K562 (cell line): ENCODE measurements around the gene KAZALD1. TPM values are rescaled to one million over a fixed set of nuclear protein-coding genes. Genes with fewer than 3 reads are reported as not detected.
A peak's percentile ranks its signal among the peaks of the same experiment; 100 is the strongest.

ENCODE experiments used
- ADNP ChIP-seq: fragments of 200-800 bp; sonication (Bioruptor generic); IDR thresholded peaks from 2 replicates; pipeline ENCODE4 v1.6.1; 2016; ENCODE audit warnings: missing genetic modification characterization, missing compliant biosample characterization
- CHD1 ChIP-seq: fragments of 200-600 bp; sonication (generic); IDR thresholded peaks from one replicate; pipeline ENCODE4 v1.6.1; 2012; ENCODE audit warnings: mild to moderate bottlenecking, moderate library complexity, low read length, inconsistent platforms
- ERF ChIP-seq: fragments of 450-650 bp; formaldehyde crosslinking; IDR thresholded peaks from 2 replicates; pipeline ENCODE4 v1.4.0; 2020; ENCODE audit warnings: mild to moderate bottlenecking, mixed read lengths
- FOXJ2 ChIP-seq: fragments of 200-800 bp; sonication (Bioruptor generic); IDR thresholded peaks from 2 replicates; pipeline ENCODE4 v1.6.1; 2016; ENCODE audit warnings: missing genetic modification characterization, missing compliant biosample characterization
- FOXP1 ChIP-seq: sonication (generic); formaldehyde crosslinking; IDR thresholded peaks from 2 replicates; pipeline ENCODE4 v1.8.0; 2022; ENCODE audit warnings: mild to moderate bottlenecking, missing genetic modification reagents
- KDM5B ChIP-seq: fragments of 200-600 bp; sonication (generic); IDR thresholded peaks from 2 replicates; pipeline ENCODE4 v1.6.1; 2012; ENCODE audit warnings: low read depth, mild to moderate bottlenecking, moderate library complexity, low read length, control low read depth, inconsistent platforms; ENCODE audit not compliant: insufficient replicate concordance
- MAFF ChIP-seq: IDR thresholded peaks from 2 replicates; pipeline ENCODE4 v1.6.1; 2012; ENCODE audit warnings: low read length, improper control_type of control experiment
- SETDB1 ChIP-seq: IDR thresholded peaks from one replicate; pipeline ENCODE4 v1.6.1; 2012; ENCODE audit warnings: low read length, control low read depth, inconsistent platforms
- SMAD1 ChIP-seq: fragments of 150-350 bp; IDR thresholded peaks from 2 replicates; pipeline ENCODE4 v1.6.1; 2014; ENCODE audit warnings: low read length, low read depth; ENCODE audit not compliant: partially characterized antibody
- SMC3 ChIP-seq: conservative IDR thresholded peaks from 2 replicates; pipeline ENCODE4 v1.6.1; 2011; ENCODE audit warnings: low read depth, low read length, improper control_type of control experiment; ENCODE audit not compliant: insufficient read depth
- SREBF2 ChIP-seq: sonication (generic); formaldehyde crosslinking; IDR thresholded peaks from 2 replicates; pipeline ENCODE4 v1.4.0; 2020; ENCODE audit warnings: mild to moderate bottlenecking, missing genetic modification reagents
- TFAM ChIP-seq: fragments of 250-450 bp; sonication (Bioruptor Pico); conservative IDR thresholded peaks from 2 replicates; pipeline ENCODE4 v1.5.0; 2021; ENCODE audit warnings: mild to moderate bottlenecking, moderate library complexity
- ZNF57 ChIP-seq: fragments of 450-650 bp; formaldehyde crosslinking; IDR thresholded peaks from 2 replicates; pipeline ENCODE4 v1.4.0; 2020; ENCODE audit warnings: mild to moderate bottlenecking, moderate library complexity
- polyA plus RNA-seq, 8 experiments: library from polyadenylated mRNA; depleted of rRNA in 4 of 8; stranded (reverse) in 5 of 8; unstranded in 3 of 8; fragments of >200 nt; fragmentation: Nextera tagmentation in 2 of 8; fragmentation: Illumina TruSeq in 1 of 8; extraction: Ambion mirVana in 2 of 8; extraction: Trizol in 1 of 8; gene quantifications; 2 replicates each; pipeline versions ENCODE4 v1.2.1 to v1.2.3, GENCODE V29; 2011 to 2014; ENCODE audit warnings: inconsistent platforms in 1 of 8, missing spikeins in 1 of 8
- total RNA-seq, 7 experiments: library from RNA; depleted of rRNA in 6 of 7; stranded (reverse); fragments of >200 nt in 6 of 7; fragmentation: Illumina TruSeq in 2 of 7; extraction: Trizol in 2 of 7; gene quantifications; 2 replicates each; pipeline versions ENCODE4 v1.2.1 to v1.2.3, GENCODE V29; 2011 to 2021; ENCODE audit warnings: low replicate concordance in 1 of 7
- TF ChIP-seq, protein P1 (sequence below): fragments of 250-450 bp; sonication (Bioruptor Pico); IDR thresholded peaks from 2 replicates; pipeline ENCODE4 v1.9.0; 2021; ENCODE audit warnings: mild to moderate bottlenecking, inconsistent platforms
- TF ChIP-seq, protein P2 (sequence below): fragments of 250-450 bp; sonication (Bioruptor Pico); IDR thresholded peaks from 2 replicates; pipeline ENCODE4 v1.6.1; 2021; ENCODE audit warnings: mild to moderate bottlenecking
- TF ChIP-seq, protein P3 (sequence below): fragments of 450-650 bp; IDR thresholded peaks from 2 replicates; pipeline ENCODE4 v1.6.1; 2016; ENCODE audit warnings: antibody characterized with exemption
- TF ChIP-seq, protein P4 (sequence below): IDR thresholded peaks from 3 replicates; pipeline ENCODE4 v1.6.1; 2011; ENCODE audit warnings: borderline replicate concordance, mild to moderate bottlenecking, moderate library complexity; ENCODE audit not compliant: insufficient read length; ENCODE audit errors: extremely low read depth
- TF ChIP-seq, protein P5 (sequence below): fragments of 450-650 bp; IDR thresholded peaks from 2 replicates; pipeline ENCODE4 v1.6.1; 2016; ENCODE audit warnings: low read depth, mild to moderate bottlenecking, moderate library complexity
- TF ChIP-seq, protein P6 (sequence below): sonication (generic); formaldehyde crosslinking; IDR thresholded peaks from 2 replicates; pipeline ENCODE4 v1.8.1; 2023; ENCODE audit warnings: mild to moderate bottlenecking, missing genetic modification reagents

The KAZALD1 gene
- total and polyA plus RNA-seq, 9 of the 15 experiments (the other 6 are each of a cell fraction or from before 2014, with no cell fraction given), result 0.15 to 10.0 (median 4.9) TPM

DNA sequence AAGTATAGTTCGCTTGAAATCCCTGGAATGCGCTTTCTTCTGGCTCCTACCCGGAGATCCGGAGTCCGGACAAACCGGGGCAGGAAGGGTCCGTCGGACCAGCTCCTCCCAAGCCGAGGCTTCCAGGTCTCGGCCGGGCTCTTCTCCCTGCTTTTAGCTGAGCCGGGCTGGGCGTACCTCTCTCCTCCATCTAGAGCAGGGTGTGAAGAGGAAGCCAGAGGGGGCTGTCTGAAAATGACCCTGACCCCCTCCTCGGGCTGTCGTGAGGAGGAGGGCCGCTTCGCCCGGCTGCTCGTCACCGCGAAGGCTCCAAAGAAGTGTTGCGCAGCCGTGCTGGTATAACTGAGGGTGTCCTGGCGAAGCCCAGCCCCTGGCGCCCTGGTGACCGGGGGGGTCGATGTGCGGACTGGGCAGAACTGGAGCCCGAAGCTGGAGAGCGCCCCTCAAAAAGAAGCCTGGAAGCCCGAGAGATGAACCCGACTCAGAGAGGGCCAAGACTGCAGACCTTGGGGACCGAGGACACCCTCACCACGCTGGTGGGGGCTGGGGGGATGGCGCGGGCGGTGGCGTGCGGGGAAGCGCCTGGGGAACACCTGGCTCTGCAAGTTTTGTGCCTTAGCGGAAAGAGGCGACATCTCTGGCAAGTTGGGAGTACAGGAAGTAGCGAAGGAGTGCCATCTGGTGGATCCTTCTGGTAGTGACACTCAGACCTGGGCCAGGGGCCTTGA, 5.7 kb downstream of the KAZALD1 start (continued):
- TF ChIP-seq, protein P1, sequence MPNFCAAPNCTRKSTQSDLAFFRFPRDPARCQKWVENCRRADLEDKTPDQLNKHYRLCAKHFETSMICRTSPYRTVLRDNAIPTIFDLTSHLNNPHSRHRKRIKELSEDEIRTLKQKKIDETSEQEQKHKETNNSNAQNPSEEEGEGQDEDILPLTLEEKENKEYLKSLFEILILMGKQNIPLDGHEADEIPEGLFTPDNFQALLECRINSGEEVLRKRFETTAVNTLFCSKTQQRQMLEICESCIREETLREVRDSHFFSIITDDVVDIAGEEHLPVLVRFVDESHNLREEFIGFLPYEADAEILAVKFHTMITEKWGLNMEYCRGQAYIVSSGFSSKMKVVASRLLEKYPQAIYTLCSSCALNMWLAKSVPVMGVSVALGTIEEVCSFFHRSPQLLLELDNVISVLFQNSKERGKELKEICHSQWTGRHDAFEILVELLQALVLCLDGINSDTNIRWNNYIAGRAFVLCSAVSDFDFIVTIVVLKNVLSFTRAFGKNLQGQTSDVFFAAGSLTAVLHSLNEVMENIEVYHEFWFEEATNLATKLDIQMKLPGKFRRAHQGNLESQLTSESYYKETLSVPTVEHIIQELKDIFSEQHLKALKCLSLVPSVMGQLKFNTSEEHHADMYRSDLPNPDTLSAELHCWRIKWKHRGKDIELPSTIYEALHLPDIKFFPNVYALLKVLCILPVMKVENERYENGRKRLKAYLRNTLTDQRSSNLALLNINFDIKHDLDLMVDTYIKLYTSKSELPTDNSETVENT, result no peak
- no peak for TF ChIP-seq SREBF2 (CRISPR knock-in tag)
- TF ChIP-seq, protein P2, sequence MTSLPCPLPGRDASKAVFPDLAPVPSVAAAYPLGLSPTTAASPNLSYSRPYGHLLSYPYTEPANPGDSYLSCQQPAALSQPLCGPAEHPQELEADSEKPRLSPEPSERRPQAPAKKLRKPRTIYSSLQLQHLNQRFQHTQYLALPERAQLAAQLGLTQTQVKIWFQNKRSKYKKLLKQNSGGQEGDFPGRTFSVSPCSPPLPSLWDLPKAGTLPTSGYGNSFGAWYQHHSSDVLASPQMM, result no peak
- no peak for TF ChIP-seq SMAD1
- TF ChIP-seq TFAM (CRISPR knock-in tag), result no peak
- TF ChIP-seq, protein P3, sequence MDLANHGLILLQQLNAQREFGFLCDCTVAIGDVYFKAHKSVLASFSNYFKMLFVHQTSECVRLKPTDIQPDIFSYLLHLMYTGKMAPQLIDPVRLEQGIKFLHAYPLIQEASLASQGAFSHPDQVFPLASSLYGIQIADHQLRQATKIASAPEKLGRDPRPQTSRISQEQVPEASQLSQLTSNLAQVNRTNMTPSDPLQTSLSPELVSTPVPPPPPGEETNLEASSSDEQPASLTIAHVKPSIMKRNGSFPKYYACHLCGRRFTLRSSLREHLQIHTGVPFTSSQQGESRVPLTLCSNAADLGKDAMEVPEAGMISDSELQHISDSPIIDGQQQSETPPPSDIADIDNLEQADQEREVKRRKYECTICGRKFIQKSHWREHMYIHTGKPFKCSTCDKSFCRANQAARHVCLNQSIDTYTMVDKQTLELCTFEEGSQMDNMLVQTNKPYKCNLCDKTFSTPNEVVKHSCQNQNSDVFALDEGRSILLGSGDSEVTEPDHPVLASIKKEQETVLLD, result no peak
- TF ChIP-seq SMC3, result peak; percentile 81
- no peak for TF ChIP-seq KDM5B
- TF ChIP-seq, protein P4, sequence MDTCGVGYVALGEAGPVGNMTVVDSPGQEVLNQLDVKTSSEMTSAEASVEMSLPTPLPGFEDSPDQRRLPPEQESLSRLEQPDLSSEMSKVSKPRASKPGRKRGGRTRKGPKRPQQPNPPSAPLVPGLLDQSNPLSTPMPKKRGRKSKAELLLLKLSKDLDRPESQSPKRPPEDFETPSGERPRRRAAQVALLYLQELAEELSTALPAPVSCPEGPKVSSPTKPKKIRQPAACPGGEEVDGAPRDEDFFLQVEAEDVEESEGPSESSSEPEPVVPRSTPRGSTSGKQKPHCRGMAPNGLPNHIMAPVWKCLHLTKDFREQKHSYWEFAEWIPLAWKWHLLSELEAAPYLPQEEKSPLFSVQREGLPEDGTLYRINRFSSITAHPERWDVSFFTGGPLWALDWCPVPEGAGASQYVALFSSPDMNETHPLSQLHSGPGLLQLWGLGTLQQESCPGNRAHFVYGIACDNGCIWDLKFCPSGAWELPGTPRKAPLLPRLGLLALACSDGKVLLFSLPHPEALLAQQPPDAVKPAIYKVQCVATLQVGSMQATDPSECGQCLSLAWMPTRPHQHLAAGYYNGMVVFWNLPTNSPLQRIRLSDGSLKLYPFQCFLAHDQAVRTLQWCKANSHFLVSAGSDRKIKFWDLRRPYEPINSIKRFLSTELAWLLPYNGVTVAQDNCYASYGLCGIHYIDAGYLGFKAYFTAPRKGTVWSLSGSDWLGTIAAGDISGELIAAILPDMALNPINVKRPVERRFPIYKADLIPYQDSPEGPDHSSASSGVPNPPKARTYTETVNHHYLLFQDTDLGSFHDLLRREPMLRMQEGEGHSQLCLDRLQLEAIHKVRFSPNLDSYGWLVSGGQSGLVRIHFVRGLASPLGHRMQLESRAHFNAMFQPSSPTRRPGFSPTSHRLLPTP, result no peak
- TF ChIP-seq FOXJ2, result no peak
- no peak for TF ChIP-seq ZNF57 (CRISPR knock-in tag)
- TF ChIP-seq, protein P5, sequence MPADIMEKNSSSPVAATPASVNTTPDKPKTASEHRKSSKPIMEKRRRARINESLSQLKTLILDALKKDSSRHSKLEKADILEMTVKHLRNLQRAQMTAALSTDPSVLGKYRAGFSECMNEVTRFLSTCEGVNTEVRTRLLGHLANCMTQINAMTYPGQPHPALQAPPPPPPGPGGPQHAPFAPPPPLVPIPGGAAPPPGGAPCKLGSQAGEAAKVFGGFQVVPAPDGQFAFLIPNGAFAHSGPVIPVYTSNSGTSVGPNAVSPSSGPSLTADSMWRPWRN, result no peak
- no peak for TF ChIP-seq CHD1
- TF ChIP-seq ERF (CRISPR knock-in tag), result no peak
- no peak for TF ChIP-seq SETDB1
- TF ChIP-seq, protein P6, sequence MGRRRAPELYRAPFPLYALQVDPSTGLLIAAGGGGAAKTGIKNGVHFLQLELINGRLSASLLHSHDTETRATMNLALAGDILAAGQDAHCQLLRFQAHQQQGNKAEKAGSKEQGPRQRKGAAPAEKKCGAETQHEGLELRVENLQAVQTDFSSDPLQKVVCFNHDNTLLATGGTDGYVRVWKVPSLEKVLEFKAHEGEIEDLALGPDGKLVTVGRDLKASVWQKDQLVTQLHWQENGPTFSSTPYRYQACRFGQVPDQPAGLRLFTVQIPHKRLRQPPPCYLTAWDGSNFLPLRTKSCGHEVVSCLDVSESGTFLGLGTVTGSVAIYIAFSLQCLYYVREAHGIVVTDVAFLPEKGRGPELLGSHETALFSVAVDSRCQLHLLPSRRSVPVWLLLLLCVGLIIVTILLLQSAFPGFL (CRISPR knock-in tag), result no peak
- TF ChIP-seq FOXP1 (CRISPR knock-in tag), result no peak
- no peak for TF ChIP-seq ADNP (tag)
- TF ChIP-seq MAFF, result no peak
